Measurements from ENCODE around the gene MACROD2.
A peak's percentile ranks its signal among the peaks of the same experiment; 100 is the strongest.

MACROD2 gene

GRCh38 chr20:15675061-15675514 lies 1679.8 kb downstream of the MACROD2 start:
- no peak for DNase-seq

- DNase-seq: no peak
These were observed 1680.6 kb downstream of the MACROD2 start for GRCh38 chr20:15675813-15676484.

GRCh38 chr20:15676815-15677214 lies 1681.5 kb downstream of the MACROD2 start:
- DNase-seq: no peak

GRCh38 chr20:15682690-15683089 lies 1687.4 kb downstream of the MACROD2 start:
- no peak for DNase-seq

GRCh38 chr20:15692570-15692969 lies 1697.3 kb downstream of the MACROD2 start:
- no peak for DNase-seq

- no peak for DNase-seq
These were observed 1704.3 kb downstream of the MACROD2 start for GRCh38 chr20:15699431-15700146.

- DNase-seq: no peak
These were observed 1704.9 kb downstream of the MACROD2 start for GRCh38 chr20:15700147-15700765.

GRCh38 chr20:15702161-15702560 lies 1706.8 kb downstream of the MACROD2 start:
- no peak for DNase-seq

- DNase-seq: no peak
These were observed 1708.0 kb downstream of the MACROD2 start for GRCh38 chr20:15703171-15703911.

GRCh38 chr20:15705975-15706374 lies 1710.7 kb downstream of the MACROD2 start:
- no peak for DNase-seq

- no peak for DNase-seq
These were observed 1711.4 kb downstream of the MACROD2 start for GRCh38 chr20:15706719-15707118.

- peak; percentile 54 to 57 for DNase-seq
These were observed 1713.8 kb downstream of the MACROD2 start for GRCh38 chr20:15708984-15709598.

- no peak for DNase-seq
These were observed 1715.3 kb downstream of the MACROD2 start for GRCh38 chr20:15710636-15711035.

- no peak for DNase-seq
These were observed 1715.9 kb downstream of the MACROD2 start for GRCh38 chr20:15711177-15711576.

- DNase-seq: no peak
These were observed 1720.9 kb downstream of the MACROD2 start for GRCh38 chr20:15716256-15716655.

- no peak for DNase-seq
These were observed 1731.1 kb downstream of the MACROD2 start for GRCh38 chr20:15726416-15726815.

GRCh38 chr20:15734052-15734451 lies 1738.7 kb downstream of the MACROD2 start:
- no peak for DNase-seq

- DNase-seq: no peak
These were observed 1743.7 kb downstream of the MACROD2 start for GRCh38 chr20:15739035-15739434.

- no peak for DNase-seq
These were observed 1744.9 kb downstream of the MACROD2 start for GRCh38 chr20:15740046-15740775.

GRCh38 chr20:15742087-15742486 lies 1746.8 kb downstream of the MACROD2 start:
- DNase-seq: no peak

GRCh38 chr20:15742627-15743026 lies 1747.3 kb downstream of the MACROD2 start:
- no peak for DNase-seq
